ENCODE measurements around the gene ZFYVE28.

GRCh38 chr4:2320746-2321145 is 97.7 kb downstream of the ZFYVE28 start:
- TF ChIP-seq NFIC (IDR thresholded peaks at IDR 0.05): no peak
- TF ChIP-seq CREB1 (IDR thresholded peaks at IDR 0.05; ENCODE audit: low read depth): no peak
- no peak for TF ChIP-seq EP300 (IDR thresholded peaks at IDR 0.05; ENCODE audit: borderline replicate concordance)
